Left ventricle myocardium inferior (tissue), 1 donor: ENCODE data around the gene TIAM1. TPM values are rescaled to one million over a fixed set of nuclear protein-coding genes. Genes with fewer than 3 reads are reported as not detected.

ENCODE experiments used
- DNase-seq: peaks from one replicate; pipeline ENCODE4 v3.0.0-alpha.2; 2020
- H3K27ac ChIP-seq: fragments of 200-600 bp; replicated peaks from 2 replicates; pipeline ENCODE4 v1.8.0; 2021
- H3K27me3 ChIP-seq: fragments of 200-600 bp; 2 replicates; pipeline ENCODE4 v1.8.0; 2021; ENCODE audit warnings: low read depth
- H3K36me3 ChIP-seq: fragments of 200-600 bp; 2 replicates; pipeline ENCODE4 v1.8.0; 2021
- H3K4me1 ChIP-seq: fragments of 200-600 bp; 2 replicates; pipeline ENCODE4 v1.8.0; 2021
- H3K4me3 ChIP-seq: fragments of 200-600 bp; 2 replicates; pipeline ENCODE4 v1.8.0; 2021; ENCODE audit warnings: mild to moderate bottlenecking, moderate library complexity
- H3K9me3 ChIP-seq: fragments of 200-600 bp; replicated peaks from 2 replicates; pipeline ENCODE4 v1.8.0; 2021
- intact Hi-C: fragments of 100-400 bp; cut with micrococcal nuclease; formaldehyde crosslinking; loops from one replicate; pipeline ENCODE4 v1.11.0; 2022
- long read RNA-seq: library from polyadenylated mRNA; unstranded; transcript quantifications from one replicate; pipeline ENCODE4 v2.0.0, GENCODE V29; 2021
- total RNA-seq: library from RNA; stranded (reverse); fragmentation: NEBNext Ultra II Directional; extraction: Animal tissue kit (Norgen Biotek cat#: 25700); gene quantifications from one replicate; pipeline ENCODE4 v1.2.1, GENCODE V29; 2021
- TF ChIP-seq, protein P1 (sequence below): fragments of 200-600 bp; IDR thresholded peaks from 2 replicates; pipeline ENCODE4 v1.8.0; 2021; ENCODE audit warnings: antibody characterized with exemption, mild to moderate bottlenecking, borderline replicate concordance
- donor health status: DM: no; HTN: yes; CAD: no; lungs with severe emphysema.

The TIAM1 gene, protein sequence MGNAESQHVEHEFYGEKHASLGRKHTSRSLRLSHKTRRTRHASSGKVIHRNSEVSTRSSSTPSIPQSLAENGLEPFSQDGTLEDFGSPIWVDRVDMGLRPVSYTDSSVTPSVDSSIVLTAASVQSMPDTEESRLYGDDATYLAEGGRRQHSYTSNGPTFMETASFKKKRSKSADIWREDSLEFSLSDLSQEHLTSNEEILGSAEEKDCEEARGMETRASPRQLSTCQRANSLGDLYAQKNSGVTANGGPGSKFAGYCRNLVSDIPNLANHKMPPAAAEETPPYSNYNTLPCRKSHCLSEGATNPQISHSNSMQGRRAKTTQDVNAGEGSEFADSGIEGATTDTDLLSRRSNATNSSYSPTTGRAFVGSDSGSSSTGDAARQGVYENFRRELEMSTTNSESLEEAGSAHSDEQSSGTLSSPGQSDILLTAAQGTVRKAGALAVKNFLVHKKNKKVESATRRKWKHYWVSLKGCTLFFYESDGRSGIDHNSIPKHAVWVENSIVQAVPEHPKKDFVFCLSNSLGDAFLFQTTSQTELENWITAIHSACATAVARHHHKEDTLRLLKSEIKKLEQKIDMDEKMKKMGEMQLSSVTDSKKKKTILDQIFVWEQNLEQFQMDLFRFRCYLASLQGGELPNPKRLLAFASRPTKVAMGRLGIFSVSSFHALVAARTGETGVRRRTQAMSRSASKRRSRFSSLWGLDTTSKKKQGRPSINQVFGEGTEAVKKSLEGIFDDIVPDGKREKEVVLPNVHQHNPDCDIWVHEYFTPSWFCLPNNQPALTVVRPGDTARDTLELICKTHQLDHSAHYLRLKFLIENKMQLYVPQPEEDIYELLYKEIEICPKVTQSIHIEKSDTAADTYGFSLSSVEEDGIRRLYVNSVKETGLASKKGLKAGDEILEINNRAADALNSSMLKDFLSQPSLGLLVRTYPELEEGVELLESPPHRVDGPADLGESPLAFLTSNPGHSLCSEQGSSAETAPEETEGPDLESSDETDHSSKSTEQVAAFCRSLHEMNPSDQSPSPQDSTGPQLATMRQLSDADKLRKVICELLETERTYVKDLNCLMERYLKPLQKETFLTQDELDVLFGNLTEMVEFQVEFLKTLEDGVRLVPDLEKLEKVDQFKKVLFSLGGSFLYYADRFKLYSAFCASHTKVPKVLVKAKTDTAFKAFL (N-terminal part only)
- 1.8 TPM for total RNA-seq
- long read RNA-seq, result 0 reads

DNA sequence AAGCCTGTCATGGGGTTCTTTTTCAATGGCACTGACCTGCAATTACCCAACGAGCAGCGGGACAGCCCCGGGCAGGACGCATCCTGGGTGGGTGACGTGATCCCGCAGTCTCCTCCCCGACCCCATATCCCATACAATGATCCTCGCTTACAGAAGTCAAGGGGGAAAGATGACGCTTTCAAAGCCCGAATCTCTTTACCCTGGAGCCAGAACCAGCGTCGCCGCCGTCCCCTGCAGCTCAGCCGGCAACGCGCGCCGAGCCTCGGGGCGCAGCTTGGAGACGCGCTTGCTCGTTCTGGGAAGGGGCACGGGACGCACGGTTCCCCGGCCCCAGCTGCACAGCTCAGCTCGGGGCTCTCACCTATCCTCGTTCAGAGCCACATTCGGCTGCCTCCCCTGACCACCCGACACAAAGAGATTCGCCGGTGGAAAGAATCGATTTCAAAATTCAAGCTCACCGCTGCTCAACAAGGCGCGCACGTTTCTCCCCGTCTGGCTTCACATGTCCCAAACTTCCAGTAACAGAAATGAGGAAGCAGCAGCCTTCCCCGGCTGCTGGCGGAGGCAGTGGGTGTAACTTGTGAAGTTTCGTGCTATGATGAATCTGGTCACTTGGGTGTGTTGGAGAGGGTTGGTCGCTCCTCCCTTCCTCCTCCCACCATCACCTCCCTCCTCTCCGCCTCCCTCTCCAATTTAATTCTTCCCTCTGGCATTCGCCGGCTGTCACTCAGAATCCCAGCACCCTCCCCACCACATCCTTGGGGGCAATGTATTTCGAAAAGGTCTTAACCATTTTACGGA lies at the start of gene TIAM1:
Gene TIAM1, minus strand, starts transcription at position 582 of the 801 bp plus-strand sequence. CDS start 77,289 bp downstream, outside the sequence.
- Histone ChIP-seq H3K36me3 (no peaks in the 10 kb centered on the region), H3K27ac (peak within 1 kb of the TSS; percentile 62), H3K9me3 (no peaks in the 10 kb centered on the region), H3K4me3 (peak within 1 kb of the TSS; percentile 63), H3K27me3 (peaks cover 84% of the 10 kb centered on the region), H3K4me1 (peaks cover 7% of the 10 kb centered on the region)
- intact Hi-C loops, result no loop called here
- TF ChIP-seq, protein P1, sequence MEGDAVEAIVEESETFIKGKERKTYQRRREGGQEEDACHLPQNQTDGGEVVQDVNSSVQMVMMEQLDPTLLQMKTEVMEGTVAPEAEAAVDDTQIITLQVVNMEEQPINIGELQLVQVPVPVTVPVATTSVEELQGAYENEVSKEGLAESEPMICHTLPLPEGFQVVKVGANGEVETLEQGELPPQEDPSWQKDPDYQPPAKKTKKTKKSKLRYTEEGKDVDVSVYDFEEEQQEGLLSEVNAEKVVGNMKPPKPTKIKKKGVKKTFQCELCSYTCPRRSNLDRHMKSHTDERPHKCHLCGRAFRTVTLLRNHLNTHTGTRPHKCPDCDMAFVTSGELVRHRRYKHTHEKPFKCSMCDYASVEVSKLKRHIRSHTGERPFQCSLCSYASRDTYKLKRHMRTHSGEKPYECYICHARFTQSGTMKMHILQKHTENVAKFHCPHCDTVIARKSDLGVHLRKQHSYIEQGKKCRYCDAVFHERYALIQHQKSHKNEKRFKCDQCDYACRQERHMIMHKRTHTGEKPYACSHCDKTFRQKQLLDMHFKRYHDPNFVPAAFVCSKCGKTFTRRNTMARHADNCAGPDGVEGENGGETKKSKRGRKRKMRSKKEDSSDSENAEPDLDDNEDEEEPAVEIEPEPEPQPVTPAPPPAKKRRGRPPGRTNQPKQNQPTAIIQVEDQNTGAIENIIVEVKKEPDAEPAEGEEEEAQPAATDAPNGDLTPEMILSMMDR, result no peak
- DNase-seq, result peak; percentile 68

DNA sequence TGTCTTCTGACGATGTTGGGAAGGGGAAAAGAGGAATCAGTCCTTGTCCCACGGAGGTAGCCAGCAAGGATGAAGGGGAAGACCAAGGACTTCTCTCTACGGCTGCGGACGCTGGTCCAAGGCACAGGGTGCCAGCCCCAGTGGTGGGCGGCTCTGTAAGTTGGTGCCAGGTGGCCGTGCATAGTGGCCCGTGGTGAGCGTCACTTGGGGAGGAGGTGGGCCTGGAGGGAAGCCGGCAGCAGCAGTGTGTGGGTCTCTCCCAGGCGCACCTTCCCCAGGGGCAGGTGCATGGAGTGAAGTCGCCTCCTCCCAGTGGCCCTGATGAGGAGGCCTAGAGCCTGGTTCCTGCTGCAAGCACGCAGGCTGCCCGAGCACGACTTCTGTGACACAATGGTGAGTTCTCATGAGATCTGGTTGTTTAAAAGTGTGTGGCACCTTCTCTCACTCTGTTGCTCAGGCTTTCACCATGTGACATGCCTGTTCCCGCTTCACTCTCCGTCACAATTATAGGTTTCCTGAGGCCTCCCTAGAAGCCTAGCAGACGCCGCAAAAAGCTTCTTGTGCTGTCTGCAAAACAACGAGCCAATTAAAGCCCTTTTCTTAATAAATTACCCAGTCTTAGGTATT lies 43.6 kb upstream of the TIAM1 start:
- TF ChIP-seq, protein P1, result no peak
- Histone ChIP-seq H3K27ac (no peak overlapping the region), H3K4me3 (no peak overlapping the region), H3K9me3 (no peaks in the 10 kb centered on the region), H3K4me1 (no peaks in the 10 kb centered on the region), H3K36me3 (no peaks in the 10 kb centered on the region), H3K27me3 (peaks cover 8% of the 10 kb centered on the region)
- DNase-seq, result no peak
- intact Hi-C loops, result no loop called here

DNA sequence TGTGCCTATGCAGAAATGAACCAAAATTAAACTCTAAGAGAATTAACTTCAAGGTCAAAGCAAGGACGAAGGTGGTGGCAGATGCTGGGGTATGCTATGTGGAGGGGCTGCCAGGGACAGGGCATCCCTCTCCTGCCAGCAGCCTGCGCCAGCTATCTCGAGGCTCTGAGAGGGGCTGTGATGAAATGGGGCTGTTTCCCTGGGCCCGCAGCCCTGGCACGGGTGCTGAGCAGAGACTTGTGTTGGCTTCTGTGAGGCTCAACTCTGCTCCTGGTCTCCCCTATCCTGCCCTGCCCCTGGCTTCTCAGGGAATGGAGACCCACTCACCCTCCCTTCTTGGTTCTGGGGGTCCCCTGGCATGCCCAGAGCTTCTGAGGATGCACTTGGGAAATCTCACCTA lies 41.9 kb upstream of the TIAM1 start:
- TF ChIP-seq, protein P1, result no peak
- Histone ChIP-seq H3K27me3 (peaks cover 7% of the 10 kb centered on the region), H3K27ac (no peak overlapping the region), H3K9me3 (no peaks in the 10 kb centered on the region), H3K4me3 (no peak overlapping the region), H3K36me3 (no peaks in the 10 kb centered on the region), H3K4me1 (no peaks in the 10 kb centered on the region)
- no peak for DNase-seq
- intact Hi-C loops, result no loop called here

DNA sequence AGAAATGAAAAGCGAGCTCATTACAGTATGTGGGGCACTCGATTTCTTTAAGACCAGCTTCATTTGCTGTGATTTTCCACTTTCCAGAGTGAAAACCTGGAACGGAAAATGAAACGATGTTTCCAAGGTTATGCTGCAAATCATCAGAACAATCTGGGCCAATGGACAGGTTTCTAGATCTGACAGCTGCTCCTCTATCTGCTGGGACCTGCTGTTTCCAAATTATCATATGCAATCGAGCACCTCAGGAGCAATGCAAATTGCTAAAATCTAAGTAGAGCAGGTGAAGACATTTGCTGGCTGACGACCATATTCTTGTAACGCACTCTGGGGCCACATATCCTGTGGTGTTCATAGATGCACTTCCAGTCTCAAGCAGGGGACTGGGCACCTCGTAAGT lies 39.7 kb upstream of the TIAM1 start:
- H3K27ac ChIP-seq, result no peak overlapping the region
- H3K4me3 ChIP-seq, result no peak overlapping the region
- no peaks in the 10 kb centered on the region for H3K4me1 ChIP-seq
- intact Hi-C loops, result no loop called here
- TF ChIP-seq, protein P1, result no peak
- no peaks in the 10 kb centered on the region for H3K36me3 ChIP-seq
- H3K9me3 ChIP-seq, result no peaks in the 10 kb centered on the region
- no peak for DNase-seq
- peaks cover 7% of the 10 kb centered on the region for H3K27me3 ChIP-seq
